ENCODE results near the gene AVPR1A. TPM values are rescaled to one million over a fixed set of nuclear protein-coding genes. Genes with fewer than 3 reads are reported as not detected.
A peak's percentile ranks its signal among the peaks of the same experiment; 100 is the strongest.

AVPR1A gene
- total and polyA plus RNA-seq, 2 donors (not counting 1 experiment from before 2014, with no cell fraction given): not detected

DNA sequence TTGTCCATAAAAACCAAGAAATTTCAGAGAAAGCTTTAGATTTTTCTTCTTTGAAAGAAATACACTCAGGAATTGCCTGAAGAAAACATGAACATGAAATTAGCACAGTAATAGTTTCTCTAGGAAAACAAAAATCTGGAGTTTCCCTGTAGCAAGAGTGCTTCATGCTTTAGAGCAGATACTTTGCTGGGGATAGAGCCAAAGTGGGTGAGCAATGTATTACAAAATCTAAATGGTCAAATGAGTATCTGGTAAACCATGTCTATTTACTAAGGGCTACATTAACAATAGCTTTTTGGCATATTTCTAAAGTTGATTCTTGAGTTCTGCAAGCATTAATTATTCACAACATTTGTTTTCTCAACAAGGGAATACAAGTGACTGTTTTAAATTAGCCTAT, 26.2 kb downstream of the AVPR1A start:
- no peak overlapping the region for H3K4me3 Mint-ChIP-seq
- TF ChIP-seq CTCF (IDR thresholded peaks at IDR 0.05) (no peak), EZH2 (IDR thresholded peaks at IDR 0.05; ENCODE audit: borderline replicate concordance, insufficient read depth, low read depth, low read length, poor library complexity, severe bottlenecking) (no peak)
- Histone ChIP-seq H4K20me1 (ENCODE audit: control insufficient read depth, insufficient read depth, low read length, poor library complexity, severe bottlenecking) (no peaks in the 10 kb centered on the region), H3K4me2 (replicated peaks; ENCODE audit: low read depth, low read length, poor library complexity, severe bottlenecking) (no peak overlapping the region), H2AFZ (ENCODE audit: insufficient read depth, low read depth, low read length, poor library complexity, severe bottlenecking) (no peak overlapping the region), H3K9ac (ENCODE audit: low read length) (no peak overlapping the region), H3K9me3 (ENCODE audit: control extremely low read depth in 1 of 3, control insufficient read depth in 2 of 3, insufficient read depth in 1 of 3, low read length in 2 of 3) (peaks cover 0 to 3% (median 0%) of the 10 kb centered on the region in 3 donors), H3K27ac (ENCODE audit: low read length in 2 of 2) (no peak overlapping the region), H3K27me3 (replicated peaks in 1 of 4; ENCODE audit: control extremely low read depth in 1 of 4, control insufficient read depth in 3 of 4, insufficient read depth in 4 of 4, low read length in 3 of 4) (no peaks in the 10 kb centered on the region), H3K79me2 (ENCODE audit: control insufficient read depth, insufficient read depth, low read length) (no peaks in the 10 kb centered on the region), H3K4me1 (ENCODE audit: control insufficient read depth in 2 of 2, insufficient read depth in 2 of 2, low read length in 2 of 2) (no peaks in the 10 kb centered on the region), H3K36me3 (replicated peaks in 1 of 2; ENCODE audit: control extremely low read depth in 1 of 2, control insufficient read depth in 1 of 2, extremely low read depth in 1 of 2, insufficient read depth in 2 of 2, low read length in 1 of 2) (no peaks in the 10 kb centered on the region), H3K4me3 (ENCODE audit: control extremely low read depth in 1 of 5, extremely low read depth in 1 of 5, insufficient read depth in 1 of 5, low read depth in 2 of 5, low read length in 4 of 5) (no peak overlapping the region)
- no peaks in the 10 kb centered on the region for H3K4me1 Mint-ChIP-seq
- H3K27ac Mint-ChIP-seq: no peak overlapping the region
- intact Hi-C loops (cut with micrococcal nuclease): no loop called here
- CTCF ChIA-PET: no interaction called here
- ATAC-seq (ENCODE audit: low read depth) (no peak), DNase-seq (no peak)
- POLR2A ChIA-PET: no interaction called here
- H3K9me3 Mint-ChIP-seq (ENCODE audit: insufficient read depth): no peaks in the 10 kb centered on the region
- no peaks in the 10 kb centered on the region for H3K27me3 Mint-ChIP-seq

GRCh38 chr12:63103494-63104131, 47.4 kb downstream of the AVPR1A start:
- ChIA-PET CTCF (interaction anchor here (0.8 to 1.8 kb wide), 2 partner anchors 698 to 1155 kb away, joined by 3 to 10 read pairs; no protein-coding TSS in a partner anchor), POLR2A (no interaction called here)
- H3K36me3 ChIP-seq (replicated peaks in 1 of 2; ENCODE audit: control extremely low read depth in 1 of 2, control insufficient read depth in 1 of 2, extremely low read depth in 1 of 2, insufficient read depth in 2 of 2, low read length in 1 of 2): no peaks in the 10 kb centered on the region
- TF ChIP-seq CTCF (IDR thresholded peaks at IDR 0.05) (peak; percentile 85), EZH2 (IDR thresholded peaks at IDR 0.05; ENCODE audit: borderline replicate concordance, insufficient read depth, low read depth, low read length, poor library complexity, severe bottlenecking) (no peak)
- ATAC-seq (ENCODE audit: low read depth) (no peak), DNase-seq (peak; percentile 6)
- no peak overlapping the region for H2AFZ ChIP-seq (ENCODE audit: insufficient read depth, low read depth, low read length, poor library complexity, severe bottlenecking)
- H3K4me3 ChIP-seq (ENCODE audit: control extremely low read depth in 1 of 5, extremely low read depth in 1 of 5, insufficient read depth in 1 of 5, low read depth in 2 of 5, low read length in 4 of 5): no peak overlapping the region
- no peak overlapping the region for H3K4me2 ChIP-seq (replicated peaks; ENCODE audit: low read depth, low read length, poor library complexity, severe bottlenecking)
- no peaks in the 10 kb centered on the region for H3K9me3 ChIP-seq (ENCODE audit: control extremely low read depth in 1 of 3, control insufficient read depth in 2 of 3, insufficient read depth in 1 of 3, low read length in 2 of 3)
- H3K27ac Mint-ChIP-seq: no peak overlapping the region
- no peaks in the 10 kb centered on the region for H3K4me1 ChIP-seq (ENCODE audit: control insufficient read depth in 2 of 2, insufficient read depth in 2 of 2, low read length in 2 of 2)
- H3K4me3 Mint-ChIP-seq: no peak overlapping the region
- H3K27me3 Mint-ChIP-seq: peaks cover 6% of the 10 kb centered on the region
- no peak overlapping the region for H3K9ac ChIP-seq (ENCODE audit: low read length)
- H3K27ac ChIP-seq (ENCODE audit: low read length in 2 of 2): no peak overlapping the region
- H3K9me3 Mint-ChIP-seq (ENCODE audit: insufficient read depth): no peaks in the 10 kb centered on the region
- no peaks in the 10 kb centered on the region for H3K4me1 Mint-ChIP-seq
- WGBS (ENCODE audit: insufficient coverage): no CpG with 5 or more reads among the region's 5 CpGs
- no peaks in the 10 kb centered on the region for H4K20me1 ChIP-seq (ENCODE audit: control insufficient read depth, insufficient read depth, low read length, poor library complexity, severe bottlenecking)
- no peaks in the 10 kb centered on the region for H3K79me2 ChIP-seq (ENCODE audit: control insufficient read depth, insufficient read depth, low read length)
- H3K27me3 ChIP-seq (replicated peaks in 1 of 4; ENCODE audit: control extremely low read depth in 1 of 4, control insufficient read depth in 3 of 4, insufficient read depth in 4 of 4, low read length in 3 of 4): peaks cover 0 to 3% (median 0%) of the 10 kb centered on the region in 4 experiments
- intact Hi-C loops (cut with micrococcal nuclease): no loop called here

Data from B cell (primary cell).